ENCODE data around the gene TEX13D. TPM values are rescaled to one million over a fixed set of nuclear protein-coding genes. Genes with fewer than 3 reads are reported as not detected.

TEX13D gene
- total and polyA plus RNA-seq, 9 of the 15 experiments (the other 6 are each of a cell fraction or from before 2014, with no cell fraction given), result 0.06 TPM; not detected in 8

DNA sequence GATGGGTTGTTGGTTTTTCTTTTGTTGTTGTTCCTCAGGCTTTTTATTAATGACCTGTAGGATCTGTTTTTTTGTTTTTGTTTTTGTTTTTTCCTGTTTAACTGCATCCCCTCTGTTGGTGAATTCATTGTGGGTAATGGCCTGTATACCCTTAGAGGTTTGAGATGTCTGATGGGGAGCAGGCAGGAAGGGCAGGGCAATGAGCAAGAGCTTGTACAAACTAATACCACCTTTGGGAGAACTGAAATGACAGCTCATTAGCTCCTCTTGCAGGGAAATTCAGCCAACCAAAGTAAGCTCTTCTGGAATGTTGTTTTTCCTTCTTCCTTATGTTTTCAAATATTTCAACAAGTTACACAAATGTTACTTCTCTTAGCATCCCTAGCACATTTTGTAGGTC lies 37.3 kb downstream of the TEX13D start:
- no peaks in the 10 kb centered on the region for H3K9me3 ChIP-seq (replicated peaks; ENCODE audit: control insufficient read depth, insufficient read depth, low read depth, low read length)
- H2AFZ ChIP-seq (ENCODE audit: low read depth, low read length), result no peak overlapping the region
- ChIA-PET POLR2A (no interaction called here), CTCF (ENCODE audit: low intra/inter-chr PET ratio) (no interaction called here)
- H3K27me3 ChIP-seq (ENCODE audit: control insufficient read depth in 2 of 2, insufficient read depth in 2 of 2, low read length in 2 of 2), result no peaks in the 10 kb centered on the region
- no peak overlapping the region for H3K27ac ChIP-seq (ENCODE audit: extremely low read depth, low read depth, low read length)
- no peak for TF ChIP-seq CAMTA2 (CRISPR knock-in tag; conservative IDR thresholded peaks at IDR 0.05)
- H3K36me3 ChIP-seq (ENCODE audit: control insufficient read depth, insufficient read depth, low read length), result no peaks in the 10 kb centered on the region
- in situ Hi-C loops (cut with MboI), result no loop called here
- FAIRE-seq (no peak), DNase-seq (ENCODE audit: extremely low read depth in 1 of 4, low spot score in 3 of 4) (no peak), ATAC-seq (no peak)
- intact Hi-C loops (cut with micrococcal nuclease), result no loop called here
- no TSS peak for BruUV-seq (replicated peaks)
- no peak overlapping the region for H3K9ac ChIP-seq (ENCODE audit: insufficient read depth in 1 of 2, low read depth in 2 of 2, low read length in 2 of 2)
- H3K4me1 ChIP-seq (replicated peaks in 1 of 2; ENCODE audit: control insufficient read depth in 2 of 2, insufficient read depth in 2 of 2, low read length in 2 of 2), result peaks cover 0 to 12% of the 10 kb centered on the region in 2 experiments; a peak in 2 of 5 replicates
- H3K4me2 ChIP-seq (ENCODE audit: insufficient read depth, low read length), result no peak overlapping the region
- H3K9me1 ChIP-seq (ENCODE audit: control insufficient read depth, insufficient read depth, low read length), result no peaks in the 10 kb centered on the region
- H4K20me1 ChIP-seq (replicated peaks; ENCODE audit: control insufficient read depth, insufficient read depth, low read length), result no peaks in the 10 kb centered on the region
- no peak overlapping the region for H3K4me3 ChIP-seq
- no peaks in the 10 kb centered on the region for H3K79me2 ChIP-seq (ENCODE audit: control insufficient read depth, insufficient read depth, low read length)

DNA sequence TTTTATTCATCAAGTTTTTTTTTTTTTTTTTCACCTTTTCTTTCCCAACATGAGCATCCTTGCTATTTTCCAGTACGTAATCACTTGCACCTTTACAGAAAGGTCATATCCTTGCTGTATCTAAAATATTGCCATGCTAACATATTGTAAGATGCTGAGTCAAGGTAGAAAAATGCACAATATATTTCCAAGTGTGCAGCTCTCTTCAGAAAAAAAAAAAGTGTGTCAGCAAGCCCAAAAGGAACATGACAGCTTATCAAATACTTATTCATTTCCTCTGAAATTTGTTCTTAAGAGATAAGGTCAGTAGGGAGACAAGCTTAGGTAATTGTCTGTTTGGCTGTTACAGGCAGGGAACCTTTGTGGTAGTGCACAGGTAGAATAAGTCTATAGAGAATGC lies 40.9 kb downstream of the TEX13D start:
- ATAC-seq (peak; percentile 44; the same call in 2 of the 3 replicates), FAIRE-seq (peak; percentile 75), DNase-seq (ENCODE audit: extremely low read depth in 1 of 4, low spot score in 3 of 4) (peak; percentile 8 to 30 (median 10))
- Histone ChIP-seq H3K36me3 (ENCODE audit: control insufficient read depth, insufficient read depth, low read length) (no peaks in the 10 kb centered on the region), H3K27me3 (ENCODE audit: control insufficient read depth in 2 of 2, insufficient read depth in 2 of 2, low read length in 2 of 2) (no peaks in the 10 kb centered on the region), H3K9me3 (replicated peaks; ENCODE audit: control insufficient read depth, insufficient read depth, low read depth, low read length) (no peaks in the 10 kb centered on the region), H3K4me2 (ENCODE audit: insufficient read depth, low read length) (no peak overlapping the region; the same call in 1 of the 2 replicates), H3K9ac (ENCODE audit: insufficient read depth in 1 of 2, low read depth in 2 of 2, low read length in 2 of 2) (no peak overlapping the region), H3K27ac (ENCODE audit: extremely low read depth, low read depth, low read length) (no peak overlapping the region), H3K4me3 (no peak overlapping the region), H3K79me2 (ENCODE audit: control insufficient read depth, insufficient read depth, low read length) (no peaks in the 10 kb centered on the region), H3K9me1 (ENCODE audit: control insufficient read depth, insufficient read depth, low read length) (no peaks in the 10 kb centered on the region), H3K4me1 (replicated peaks in 1 of 2; ENCODE audit: control insufficient read depth in 2 of 2, insufficient read depth in 2 of 2, low read length in 2 of 2) (peaks cover 0 to 12% of the 10 kb centered on the region in 2 experiments; a peak in 2 of 5 replicates), H4K20me1 (replicated peaks; ENCODE audit: control insufficient read depth, insufficient read depth, low read length) (no peaks in the 10 kb centered on the region), H2AFZ (ENCODE audit: low read depth, low read length) (0 out of 2 replicates have a peak overlapping the region, but pooled peaks have one; percentile 9)
- CTCF ChIA-PET (ENCODE audit: low intra/inter-chr PET ratio), result interaction anchor here (0.6 kb wide), 1 partner anchor 1620 kb away, joined by 4 read pairs; no protein-coding TSS in a partner anchor
- WGBS (ENCODE audit: insufficient coverage, low coverage, missing lambda C conversion rate), result 0% methylated on average over 1 of the region's 1 CpG
- intact Hi-C loops (cut with micrococcal nuclease), result no loop called here
- in situ Hi-C loops (cut with MboI), result no loop called here
- POLR2A ChIA-PET, result interaction anchor here (0.8 kb wide), 1 partner anchor 11 kb away, joined by 4 read pairs; no protein-coding TSS in a partner anchor
- BruUV-seq (replicated peaks), result no TSS peak
- TF ChIP-seq MEF2A (IDR thresholded peaks at IDR 0.05; ENCODE audit: control insufficient read depth, low read depth, low read length) (no peak), ZNF232 (CRISPR knock-in tag; IDR thresholded peaks at IDR 0.05) (no peak), SREBF1 (IDR thresholded peaks at IDR 0.05; ENCODE audit: borderline replicate concordance, low read depth, low read length) (no peak), NFE2 (IDR thresholded peaks at IDR 0.05; ENCODE audit: low read depth) (0 out of 2 replicates have a peak, but pooled peaks have one; percentile 34), TEAD4 (IDR thresholded peaks at IDR 0.05; ENCODE audit: low read length) (0 out of 2 replicates have a peak, but pooled peaks have one; percentile 10), TEAD4 (CRISPR knock-in tag; IDR thresholded peaks at IDR 0.05; ENCODE audit: borderline replicate concordance) (no peak), TCF7L2 (IDR thresholded peaks at IDR 0.05; ENCODE audit: low read depth, low read length) (no peak), C11orf30 (IDR thresholded peaks at IDR 0.05; ENCODE audit: low read depth) (peak; percentile 46; the same call in 1 of the 2 replicates), ARID1B (IDR thresholded peaks at IDR 0.05) (peak; percentile 53), CBFA2T3 (IDR thresholded peaks at IDR 0.05) (peak; percentile 54), NFYB (IDR thresholded peaks at IDR 0.05; ENCODE audit: extremely low read depth, insufficient read length) (no peak), TAL1 (IDR thresholded peaks at IDR 0.05) (peak; percentile 21; the same call in 1 of the 2 replicates), MAFK (IDR thresholded peaks at IDR 0.05; ENCODE audit: low read length) (peak; percentile 21; the same call in 1 of the 2 replicates), ZNF316 (IDR thresholded peaks at IDR 0.05) (peak; percentile 78), MLLT1 (IDR thresholded peaks at IDR 0.05) (no peak), CBFA2T2 (conservative IDR thresholded peaks at IDR 0.05) (peak; percentile 31; the same call in 1 of the 2 replicates), EP300 (IDR thresholded peaks at IDR 0.05; ENCODE audit: low read length) (peak; percentile 4; the same call in 1 of the 2 replicates), ZNF12 (CRISPR knock-in tag; IDR thresholded peaks at IDR 0.05) (no peak)

Measured in K562 (cell line).